NCI-H187 treated with DMSO at 0.1 percent for 48 hours (cell line): ENCODE results near the gene P2RY2.
"Not testable (repeated sequence)": the region's sequence is repeated elsewhere in the genome, so short reads cannot be mapped to it uniquely, and the experiment has no call there.

Source experiments
- DNase-seq: peaks from one replicate; lab custom pipeline; 2025; lab: John Stamatoyannopoulos, UW

P2RY2 gene

DNA sequence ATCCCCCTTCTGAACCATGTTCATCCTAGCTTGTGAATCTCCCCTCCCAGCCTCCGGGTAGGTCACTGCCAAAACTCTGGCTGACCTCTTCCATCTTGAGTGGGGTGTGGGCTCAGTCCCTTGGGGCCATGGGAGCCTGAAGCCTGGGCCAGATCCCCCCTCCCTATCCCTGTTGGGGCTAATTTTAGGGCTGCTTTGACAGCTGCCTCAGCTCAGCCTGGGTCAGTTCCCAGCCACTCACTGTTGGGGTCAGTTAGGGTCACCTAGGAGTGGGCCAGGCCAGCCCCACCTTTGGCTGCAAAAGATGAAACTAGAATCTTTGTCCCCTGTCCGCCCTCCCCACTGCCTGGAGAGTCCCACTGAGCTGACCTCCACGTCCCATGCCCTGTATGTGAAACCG is 29.8 kb upstream of the P2RY2 start:
- no peak for DNase-seq

DNA sequence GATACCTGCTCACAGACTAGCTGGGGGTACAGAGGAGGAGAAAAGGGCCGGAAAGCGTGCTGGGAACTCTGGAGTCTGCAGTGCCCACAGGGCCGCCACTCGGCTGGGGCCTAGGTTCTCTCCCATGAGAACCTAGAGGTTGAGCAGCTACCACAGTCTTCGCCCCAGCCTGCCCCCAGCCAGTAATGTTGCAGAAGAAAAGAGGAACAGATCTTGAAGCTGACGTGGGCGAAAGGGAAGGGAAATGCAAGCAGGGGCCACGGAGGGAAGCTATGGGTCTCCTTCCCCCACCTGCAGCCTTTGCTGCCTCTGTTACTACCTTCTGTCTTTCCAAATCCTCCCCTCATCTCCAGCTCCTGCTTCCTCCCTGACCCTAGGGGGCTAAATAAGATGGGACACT is 28.8 kb upstream of the P2RY2 start:
- DNase-seq: no peak

DNA sequence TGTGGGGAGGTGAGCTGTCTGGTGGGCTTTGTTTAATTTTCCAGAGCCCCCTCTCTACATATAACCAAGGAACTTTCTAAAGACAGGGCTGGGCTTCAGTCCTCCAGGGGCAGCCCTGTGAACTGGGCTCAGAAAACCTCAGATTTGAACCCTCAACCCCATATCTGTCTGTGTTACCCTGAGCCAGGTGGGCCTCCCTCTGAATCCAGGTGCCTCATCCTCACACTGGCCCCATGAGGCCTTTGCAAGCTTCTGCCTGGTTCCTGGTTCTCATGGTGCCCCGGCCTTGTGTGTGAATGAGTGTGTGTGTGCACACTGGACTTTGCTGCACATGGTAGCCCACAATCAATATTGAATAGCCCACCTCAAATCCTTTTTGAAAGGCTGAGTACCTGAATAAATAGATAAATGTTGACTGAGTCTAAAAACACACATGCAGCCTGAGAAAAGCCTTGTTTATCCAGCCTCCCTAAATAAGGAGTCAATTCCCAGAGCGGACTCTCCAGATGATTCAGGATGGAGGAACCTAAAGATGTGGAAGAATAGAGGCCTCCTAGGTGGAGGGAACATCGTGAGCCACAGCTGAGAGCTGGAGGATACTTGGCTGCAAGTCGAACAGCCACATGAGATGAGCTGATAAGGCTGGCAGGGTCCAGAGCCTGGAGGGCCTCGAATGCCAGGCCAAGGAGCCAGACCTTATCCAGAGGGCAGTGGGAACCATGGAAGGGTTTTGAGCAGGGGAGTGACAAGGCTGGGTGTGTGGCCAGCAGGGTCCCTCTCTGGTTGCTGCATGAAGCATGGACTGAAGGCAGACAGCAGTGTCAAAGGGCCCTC is 28.1 kb upstream of the P2RY2 start:
- no peak for DNase-seq

DNA sequence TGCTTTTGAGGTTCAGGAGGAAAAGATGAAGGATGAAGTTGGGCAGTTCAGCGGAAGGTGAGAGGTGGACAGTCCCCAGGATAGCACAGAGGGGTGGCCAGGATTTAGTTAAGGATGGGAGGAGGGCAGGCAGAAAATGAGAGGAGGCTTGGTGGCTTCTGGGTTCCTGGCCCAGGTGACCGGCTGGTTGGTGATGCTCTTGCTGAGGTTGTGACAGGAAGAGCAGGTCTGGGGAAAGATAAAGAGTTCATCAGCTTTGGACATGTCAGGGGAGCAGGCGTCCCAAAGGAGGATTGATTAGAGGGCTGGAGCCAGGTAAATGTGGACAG is 27.6 kb upstream of the P2RY2 start:
- no peak for DNase-seq

DNA sequence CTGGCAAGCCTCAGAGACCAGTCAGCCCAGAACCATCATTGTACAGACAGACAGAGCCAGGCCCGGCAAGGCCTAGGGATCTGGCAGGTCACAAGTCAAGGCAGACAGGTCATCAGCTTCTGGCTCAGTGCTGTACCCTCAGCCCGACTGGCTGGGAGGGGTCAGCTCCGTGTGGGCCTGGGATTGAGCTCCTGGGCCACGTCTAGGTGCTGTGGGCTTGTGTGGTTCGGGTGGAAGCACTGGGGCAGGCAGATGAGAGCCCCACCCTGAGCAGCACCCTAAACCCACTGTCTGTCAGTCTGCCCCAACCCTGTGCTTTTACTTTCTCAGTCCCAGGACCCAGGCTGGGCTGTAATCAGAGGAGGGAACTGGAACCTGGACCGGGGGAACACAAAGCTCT is 26.9 kb upstream of the P2RY2 start:
- no peak for DNase-seq

DNA sequence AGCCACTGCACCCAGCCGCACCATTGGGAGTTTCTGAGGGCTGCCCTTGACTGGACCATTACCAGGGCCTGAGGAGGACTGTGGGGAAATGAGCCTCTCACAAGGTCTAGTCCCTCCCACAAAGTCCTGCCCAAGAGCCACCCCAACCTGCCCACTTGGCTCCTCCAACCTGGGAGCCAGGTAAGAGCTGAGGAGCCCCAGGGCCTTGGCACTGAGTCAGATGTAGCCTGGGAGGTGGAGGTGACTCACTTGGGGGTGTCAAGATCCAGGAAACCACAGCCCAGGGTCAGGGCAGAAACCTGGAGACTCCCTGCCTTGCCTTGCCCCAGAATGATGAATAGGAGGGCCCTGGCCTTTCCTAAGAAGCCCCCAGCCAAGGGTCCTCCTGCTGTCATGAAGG is 25.8 kb upstream of the P2RY2 start:
- DNase-seq: no peak

DNA sequence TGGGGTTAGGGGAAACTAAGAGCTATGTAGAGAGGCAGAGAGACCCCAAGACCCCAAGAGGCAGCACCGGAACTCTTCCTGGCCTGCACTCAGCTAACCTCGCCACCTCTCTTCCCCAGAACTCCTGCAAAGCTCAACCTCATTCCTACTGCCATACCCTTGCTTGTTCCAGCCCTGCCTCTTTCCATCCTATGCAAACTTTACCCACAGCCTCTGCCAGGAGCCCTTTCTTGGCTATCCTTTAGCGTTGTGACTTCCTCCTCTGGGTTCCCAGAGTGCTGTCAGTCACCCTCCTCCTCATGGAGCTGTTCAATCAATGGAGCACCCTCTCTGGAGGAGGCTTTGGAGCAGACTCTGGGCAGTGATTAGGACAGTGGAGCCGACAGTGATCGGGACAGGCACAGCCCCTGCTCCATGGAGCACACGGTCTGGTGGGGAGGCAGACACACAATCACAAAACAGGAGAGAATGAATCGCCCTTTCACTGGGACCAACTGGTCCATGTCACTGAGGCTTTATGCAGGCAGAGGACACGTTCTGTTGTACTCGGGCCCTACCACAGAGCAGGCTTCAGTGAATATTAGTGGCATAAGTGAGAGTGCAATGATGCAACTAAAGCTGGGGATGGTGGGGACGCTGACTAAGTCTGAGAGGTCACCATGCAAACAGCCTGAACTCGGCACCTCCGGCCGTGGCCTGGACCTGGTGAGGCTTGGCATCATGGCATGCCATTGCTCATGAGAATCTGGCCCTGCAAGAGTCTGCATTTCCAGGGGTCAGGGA is 24.6 kb upstream of the P2RY2 start:
- DNase-seq: no peak

DNA sequence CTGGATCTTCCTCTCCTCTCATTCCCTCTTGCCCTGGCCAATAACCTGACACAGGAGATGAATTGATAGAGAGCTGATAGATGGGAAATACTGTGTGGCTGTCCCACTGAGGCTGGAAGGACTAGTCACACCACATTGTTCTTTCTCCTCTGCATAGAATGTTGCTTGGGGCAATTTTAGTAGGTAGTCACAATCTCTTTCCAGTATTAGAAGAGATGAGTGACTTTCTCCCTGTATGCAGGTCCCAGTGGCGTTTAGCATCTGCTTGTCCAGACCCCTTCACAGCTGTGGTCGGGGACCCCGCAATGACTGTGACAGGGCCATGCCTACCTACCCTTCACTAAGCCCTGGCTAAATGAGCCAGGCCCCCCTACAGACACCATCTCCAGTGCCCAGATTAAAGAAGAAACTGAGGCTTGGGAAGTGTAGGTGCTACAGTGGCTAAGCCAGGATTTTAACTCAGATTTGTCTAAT is 24.0 kb upstream of the P2RY2 start:
- no peak for DNase-seq

DNA sequence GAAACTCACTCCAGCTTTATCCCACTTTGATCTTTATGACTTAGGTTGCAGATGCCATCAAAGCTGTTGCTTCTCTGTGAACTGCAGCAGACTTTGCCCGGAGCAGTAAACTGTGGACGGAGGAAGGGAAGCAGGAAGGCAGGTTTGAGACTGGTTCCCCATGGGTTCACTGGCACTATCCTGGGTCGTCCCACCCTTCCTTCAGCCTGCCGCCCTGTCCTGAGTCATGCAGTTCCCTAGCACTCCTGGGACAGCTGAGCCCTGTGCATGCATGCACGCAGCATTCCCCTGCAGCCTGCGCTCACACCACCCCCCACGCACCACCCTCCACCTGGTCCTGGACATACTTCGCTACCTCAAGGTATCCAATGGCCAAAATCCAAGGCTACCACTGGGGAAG is 23.5 kb upstream of the P2RY2 start:
- no peak for DNase-seq

DNA sequence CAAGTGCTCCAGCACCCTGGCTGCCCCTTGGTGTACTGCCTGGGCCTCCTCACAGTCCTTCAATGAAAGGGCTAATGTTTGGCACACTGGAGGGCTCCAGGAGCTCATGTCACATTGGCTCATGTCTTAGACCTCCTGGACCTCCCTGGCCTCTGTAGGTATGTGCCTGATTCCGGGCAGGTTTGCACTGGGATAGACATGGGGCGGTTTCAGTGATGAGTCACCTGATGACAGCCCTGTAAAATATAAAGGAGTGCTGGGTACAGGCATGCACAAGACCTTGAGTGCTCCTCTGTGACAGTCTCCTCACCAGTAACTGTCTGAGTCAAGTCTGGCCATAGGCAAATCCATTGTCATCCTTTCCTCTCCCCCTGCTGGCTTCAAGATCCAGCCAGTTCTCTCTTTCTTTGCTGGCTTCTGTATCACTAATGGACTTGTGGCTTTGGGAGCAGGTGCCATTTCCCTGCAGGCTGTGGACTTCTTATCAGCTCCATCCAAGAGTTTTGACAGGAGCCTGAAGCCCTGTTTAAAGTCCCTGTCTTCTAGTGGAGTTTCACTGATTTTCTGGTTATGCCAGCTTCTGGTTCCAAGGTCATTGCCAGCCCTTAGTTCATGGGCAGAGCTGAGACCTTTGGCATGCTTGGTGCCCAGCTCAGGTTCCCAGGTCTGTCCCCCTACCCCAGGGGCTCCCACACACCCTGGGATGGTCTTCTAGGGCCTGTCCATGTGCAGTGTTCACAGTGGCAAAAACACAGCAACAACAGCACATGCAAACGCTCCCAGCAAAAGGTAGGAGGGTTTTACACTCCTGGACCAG is 22.7 kb upstream of the P2RY2 start:
- no peak for DNase-seq

DNA sequence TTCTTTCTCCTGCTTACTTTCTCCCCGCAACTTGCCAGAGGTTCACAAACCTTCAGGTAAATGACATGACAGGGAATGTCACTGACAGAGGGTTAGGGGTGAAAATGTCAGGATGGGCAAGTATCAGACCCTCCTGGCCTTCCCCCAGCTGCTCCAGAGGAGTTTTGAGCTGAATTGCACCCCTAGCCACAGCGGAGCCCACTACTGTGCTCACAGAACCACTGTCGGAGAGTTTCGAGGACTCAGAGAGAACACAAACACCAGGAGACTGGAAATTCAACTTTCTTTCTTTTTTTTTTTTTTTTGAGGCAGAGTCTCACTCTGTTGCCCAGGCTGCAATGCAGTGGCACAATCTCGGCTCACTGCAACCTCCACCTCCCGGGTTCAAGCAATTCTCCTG is 21.5 kb upstream of the P2RY2 start:
- no peak for DNase-seq

DNA sequence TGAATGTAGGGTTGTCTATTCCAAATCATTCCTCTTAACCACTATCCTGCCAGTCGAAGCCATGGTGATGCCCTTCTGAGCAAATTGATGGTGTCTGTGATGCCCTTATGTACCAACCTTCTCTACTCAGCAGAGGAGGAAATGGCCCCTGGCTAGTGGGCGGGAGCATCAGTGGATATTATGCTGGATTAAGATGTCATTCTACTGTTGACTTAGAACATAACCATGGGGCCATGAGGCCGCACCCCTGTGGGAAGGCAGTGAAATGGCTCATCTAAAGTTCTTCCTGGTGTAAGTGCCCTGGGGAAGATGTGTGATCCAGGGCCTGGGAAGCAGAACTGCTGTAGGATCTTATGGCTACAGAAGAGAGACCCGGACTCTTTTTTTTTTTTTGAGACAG is 20.7 kb upstream of the P2RY2 start:
- DNase-seq: no peak

DNA sequence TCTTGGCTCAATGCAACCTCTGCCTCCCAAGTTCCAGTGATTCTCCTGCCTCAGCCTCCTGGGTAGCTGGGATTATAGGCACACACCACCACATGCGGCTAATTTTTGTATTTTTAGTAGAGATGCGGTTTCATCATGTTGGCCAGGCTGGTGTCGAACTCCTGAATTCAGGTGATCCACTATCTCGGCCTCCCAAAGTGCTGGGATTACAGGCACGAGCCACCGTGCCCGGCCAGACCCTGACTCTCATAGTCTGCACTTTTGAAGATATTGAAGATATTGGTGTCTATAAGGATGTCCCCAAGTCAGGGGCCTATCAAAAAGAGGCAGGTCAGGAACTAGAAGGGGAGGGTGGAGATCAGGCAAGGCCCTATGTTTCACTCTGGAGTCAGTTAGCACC is 20.3 kb upstream of the P2RY2 start:
- DNase-seq: not testable (repeated sequence)

DNA sequence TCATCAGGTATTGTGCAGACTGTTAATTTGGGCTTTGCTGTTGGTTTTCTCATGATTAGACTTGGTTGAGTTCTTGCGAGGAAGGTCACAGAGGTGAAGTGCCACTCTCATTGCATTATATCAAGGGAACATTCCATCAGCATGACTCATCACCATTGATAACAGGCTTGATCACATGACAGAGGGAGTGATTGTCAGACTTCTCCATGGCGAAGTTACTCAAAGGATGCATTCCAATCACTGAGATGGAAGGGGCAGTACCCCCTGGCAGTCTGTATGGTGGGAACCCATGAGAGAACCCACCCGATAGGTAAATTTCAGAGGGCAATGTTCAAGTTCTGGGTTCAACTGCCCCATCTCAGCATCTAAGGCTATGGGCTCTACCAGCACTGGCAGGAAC is 19.4 kb upstream of the P2RY2 start:
- no peak for DNase-seq

DNA sequence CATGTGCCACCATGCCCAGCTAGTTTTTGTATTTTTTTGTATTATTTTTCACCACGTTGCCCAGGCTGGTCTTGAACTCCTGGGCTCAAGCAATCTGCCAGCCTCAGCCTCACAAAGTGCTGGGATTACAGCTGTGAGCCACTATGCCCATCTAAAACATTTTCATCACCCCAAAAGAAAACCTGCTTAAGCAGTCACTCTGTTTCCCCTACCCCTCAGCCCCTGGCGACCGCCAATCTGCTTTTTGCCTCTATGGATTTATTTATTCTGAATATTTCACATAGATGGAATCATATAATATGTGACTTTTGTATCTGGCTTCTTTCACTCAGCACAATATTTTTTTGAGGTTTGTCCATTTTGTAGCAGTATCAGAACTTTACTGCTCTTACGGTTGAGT is 18.6 kb upstream of the P2RY2 start:
- no peak for DNase-seq

DNA sequence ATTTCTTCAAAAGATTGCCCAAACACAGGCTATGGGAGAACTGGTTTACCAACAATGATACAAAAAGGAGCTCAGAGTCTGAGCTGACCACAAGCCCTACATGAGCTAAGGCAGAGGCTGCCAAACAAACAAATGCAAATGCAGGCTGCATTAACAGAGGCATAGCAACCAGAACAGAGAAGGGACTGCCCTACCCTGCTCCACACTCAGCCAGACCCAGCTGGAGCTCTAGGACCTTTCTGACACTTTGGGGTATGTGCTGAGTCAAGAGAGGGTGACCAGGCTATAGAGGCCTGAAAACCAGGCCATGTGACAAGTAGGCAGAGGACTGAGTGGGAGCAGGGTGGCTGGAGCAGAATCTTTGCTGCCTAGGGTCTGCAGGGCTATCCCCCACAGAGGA is 17.8 kb upstream of the P2RY2 start:
- no peak for DNase-seq

DNA sequence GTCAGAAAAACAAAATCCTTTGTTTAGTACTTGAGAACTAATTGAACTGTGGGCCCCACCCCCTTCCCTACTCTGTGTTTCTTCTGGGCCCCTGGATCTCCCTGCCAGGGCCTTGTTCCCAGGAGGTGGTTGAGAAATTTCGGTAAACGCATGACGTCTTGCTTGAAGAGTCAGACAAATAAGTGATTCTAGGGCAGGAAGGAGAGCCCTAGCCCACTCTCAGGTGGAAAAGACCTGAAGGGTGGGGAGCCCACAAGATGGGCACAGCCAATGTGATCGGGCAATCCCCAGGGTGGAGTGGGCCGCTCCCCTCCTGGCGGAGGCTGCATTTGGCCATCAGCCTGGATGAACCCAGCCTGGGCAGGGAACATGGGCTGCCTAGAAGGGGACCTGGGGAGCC is 16.8 kb upstream of the P2RY2 start:
- no peak for DNase-seq

DNA sequence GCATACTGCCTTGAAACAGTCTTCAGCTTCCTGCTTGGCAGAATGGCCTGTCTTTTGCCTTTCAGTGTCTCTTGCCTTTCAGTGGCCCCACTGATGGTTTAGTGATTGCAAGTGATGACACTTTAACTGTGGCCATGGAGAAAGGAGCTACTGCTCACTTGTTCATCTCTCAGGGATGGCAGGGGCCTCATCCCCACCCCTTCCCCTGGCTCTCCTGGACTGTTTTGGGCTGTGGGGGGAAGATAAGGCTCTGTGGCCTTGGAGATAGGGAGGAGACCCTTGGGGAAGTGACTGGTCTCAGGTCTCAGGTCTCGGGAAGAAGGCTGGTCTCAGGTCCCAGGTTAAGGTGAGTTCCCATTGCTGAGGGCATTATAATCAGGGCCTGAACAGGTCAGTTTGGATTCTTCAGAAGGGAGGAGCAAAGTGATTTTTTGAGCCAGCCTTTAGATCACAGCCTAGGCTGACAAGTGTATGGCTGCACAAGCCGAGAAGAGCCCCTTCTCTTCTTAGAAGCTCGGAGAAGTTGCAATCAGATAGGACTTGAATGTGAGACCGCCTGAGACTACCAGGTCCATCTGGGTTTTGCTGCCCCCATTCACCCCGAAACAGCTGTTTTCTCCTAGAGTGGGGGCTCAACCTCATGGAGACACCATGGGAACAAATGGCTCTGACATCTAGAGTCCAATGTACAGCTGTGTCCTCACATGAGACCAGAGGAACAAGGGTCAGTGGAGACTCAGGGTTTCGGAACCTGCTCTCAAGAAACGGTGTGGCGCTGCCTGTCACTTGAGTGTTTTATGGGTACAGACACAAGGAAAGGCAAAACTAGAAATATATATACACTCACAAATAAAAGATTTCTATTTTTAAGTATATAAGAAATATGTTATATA is 15.9 kb upstream of the P2RY2 start:
- no peak for DNase-seq

DNA sequence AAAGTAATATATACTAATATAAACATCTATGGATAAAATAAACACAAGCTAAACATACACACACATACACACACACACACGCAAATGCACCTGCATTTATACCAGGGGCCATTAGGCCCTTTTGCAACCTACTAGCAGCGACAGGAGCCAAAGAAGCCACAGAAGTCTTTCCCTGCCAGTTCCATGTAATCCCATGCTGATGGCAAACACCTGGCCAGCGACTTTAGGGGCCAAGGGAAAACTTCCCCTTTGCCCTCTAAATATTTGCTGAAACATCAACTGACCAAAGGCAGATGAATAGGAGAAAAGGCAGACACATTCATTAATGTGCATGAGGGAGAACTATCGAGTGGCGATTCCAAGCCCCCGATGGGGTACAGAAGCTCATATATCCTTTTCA is 14.8 kb upstream of the P2RY2 start:
- no peak for DNase-seq

DNA sequence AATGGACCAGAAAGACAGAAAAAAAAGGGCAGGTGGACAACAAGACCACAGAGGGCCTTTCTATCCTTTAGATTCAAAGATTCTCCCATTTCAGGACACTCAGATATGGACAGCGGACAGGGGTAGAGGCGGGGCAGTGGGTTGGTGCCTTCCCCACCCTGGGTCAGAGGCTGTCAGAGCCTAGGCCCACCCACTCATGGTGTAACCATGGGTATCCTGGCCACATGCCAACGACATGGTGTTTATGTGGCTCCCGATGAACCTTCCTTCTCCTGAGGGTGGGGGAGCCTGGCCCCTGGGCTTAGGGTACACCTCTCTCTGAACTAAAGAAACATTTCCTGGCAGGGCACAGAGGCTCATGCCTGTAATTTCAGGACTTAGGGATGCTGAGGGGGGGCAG is 14.3 kb upstream of the P2RY2 start:
- DNase-seq: no peak

DNA sequence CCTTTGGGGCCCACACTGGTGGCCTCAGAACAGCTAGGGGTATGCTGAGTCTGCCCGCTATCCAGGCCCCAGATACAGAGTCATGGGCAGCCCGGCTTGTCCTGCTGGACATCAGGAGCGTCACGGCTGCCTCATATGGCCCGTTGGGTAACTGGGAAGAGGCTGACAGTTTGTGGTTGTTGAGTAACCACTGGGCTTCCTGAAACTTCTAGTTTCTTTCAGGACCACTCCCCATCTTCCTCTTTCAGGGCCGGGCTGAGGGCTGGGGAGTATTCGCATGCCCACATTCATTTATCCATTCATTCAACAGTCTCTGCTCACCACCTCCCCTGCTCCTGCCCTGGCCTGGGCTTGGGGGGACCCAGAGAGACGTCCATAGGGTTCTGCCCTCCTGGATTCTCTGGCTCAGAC is 13.4 kb upstream of the P2RY2 start:
- DNase-seq: no peak
